ENCODE results near the gene DCTN5. TPM values are rescaled to one million over a fixed set of nuclear protein-coding genes. Genes with fewer than 3 reads are reported as not detected.
A peak's percentile ranks its signal among the peaks of the same experiment; 100 is the strongest.

Gene DCTN5
- total RNA-seq, 4 donors from 2014 or later = 14.9 to 58.0 (median 39.2) TPM

GRCh38 chr16:23699100-23699499 lies 57.8 kb downstream of the DCTN5 start:
- Histone ChIP-seq H3K27me3 (no peaks in the 10 kb centered on the region), H3K4me3 (no peak overlapping the region), H3K36me3 (peaks cover 0 to 5% (median 0%) of the 10 kb centered on the region in 3 donors), H3K4me1 (peaks cover 0 to 8% (median 2%) of the 10 kb centered on the region in 4 donors), H3K27ac (peak overlapping the region in 3 of 4 donors; percentile 74 to 81 (median 77)), H3K9me3 (no peaks in the 10 kb centered on the region)
- TF ChIP-seq POLR2A (IDR thresholded peaks at IDR 0.05) (peak in 1 of 2 donors; percentile 14), CTCF (IDR thresholded peaks at IDR 0.05) (no peak)
- peak; percentile 45 to 85 (median 77) for DNase-seq

- Histone ChIP-seq H3K4me3 (no peak overlapping the region), H3K36me3 (peaks cover 0 to 11% (median 0%) of the 10 kb centered on the region in 3 donors), H3K9me3 (no peaks in the 10 kb centered on the region), H3K27ac (no peak overlapping the region), H3K27me3 (no peaks in the 10 kb centered on the region), H3K4me1 (peaks cover 0 to 8% (median 2%) of the 10 kb centered on the region in 4 donors)
- DNase-seq = no peak
- TF ChIP-seq CTCF (IDR thresholded peaks at IDR 0.05) (no peak), POLR2A (IDR thresholded peaks at IDR 0.05) (no peak)
Observed at GRCh38 chr16:23700093-23700492, 58.8 kb downstream of the DCTN5 start.

GRCh38 chr16:23700509-23700908 lies 59.2 kb downstream of the DCTN5 start:
- peaks cover 0 to 8% (median 2%) of the 10 kb centered on the region in 4 donors for H3K4me1 ChIP-seq
- no peak overlapping the region for H3K27ac ChIP-seq
- no peak overlapping the region for H3K4me3 ChIP-seq
- TF ChIP-seq POLR2A (IDR thresholded peaks at IDR 0.05) = no peak
- TF ChIP-seq CTCF (IDR thresholded peaks at IDR 0.05) = no peak
- peaks cover 0 to 11% (median 0%) of the 10 kb centered on the region in 3 donors for H3K36me3 ChIP-seq
- DNase-seq = peak in 1 of 3 donors; percentile 57
- no peaks in the 10 kb centered on the region for H3K27me3 ChIP-seq
- H3K9me3 ChIP-seq = no peaks in the 10 kb centered on the region

- peaks cover 0 to 8% (median 2%) of the 10 kb centered on the region in 4 donors for H3K4me1 ChIP-seq
- no peak overlapping the region for H3K4me3 ChIP-seq
- TF ChIP-seq CTCF (IDR thresholded peaks at IDR 0.05) = no peak
- TF ChIP-seq POLR2A (IDR thresholded peaks at IDR 0.05) = no peak
- H3K27ac ChIP-seq = no peak overlapping the region
- H3K9me3 ChIP-seq = no peaks in the 10 kb centered on the region
- H3K27me3 ChIP-seq = no peaks in the 10 kb centered on the region
- no peak for DNase-seq
- H3K36me3 ChIP-seq = peaks cover 0 to 11% (median 0%) of the 10 kb centered on the region in 3 donors
Observed at GRCh38 chr16:23701045-23701444, 59.8 kb downstream of the DCTN5 start.

- Histone ChIP-seq H3K9me3 (no peaks in the 10 kb centered on the region), H3K27ac (no peak overlapping the region), H3K36me3 (peaks cover 0 to 7% (median 0%) of the 10 kb centered on the region in 3 donors), H3K27me3 (no peaks in the 10 kb centered on the region), H3K4me1 (peaks cover 0 to 8% (median 2%) of the 10 kb centered on the region in 4 donors), H3K4me3 (no peak overlapping the region)
- DNase-seq = no peak
- TF ChIP-seq CTCF (IDR thresholded peaks at IDR 0.05) = no peak
- TF ChIP-seq POLR2A (IDR thresholded peaks at IDR 0.05) = no peak
Observed at GRCh38 chr16:23702951-23703350, 61.7 kb downstream of the DCTN5 start.
